GM12892 (cell line): ENCODE data around the gene HIF1A.

Source experiments
- POLR2A ChIP-seq: IDR thresholded peaks from 2 replicates; pipeline ENCODE4 v1.6.1; 2011; ENCODE audit warnings: low read depth, low read length, control low read depth
- POLR2AphosphoS5 ChIP-seq: IDR thresholded peaks from 2 replicates; pipeline ENCODE4 v1.6.1; 2011; ENCODE audit warnings: low read depth, low read length, control low read depth
- TAF1 ChIP-seq: IDR thresholded peaks from 2 replicates; pipeline ENCODE4 v1.6.1; 2011; ENCODE audit warnings: low read depth, mild to moderate bottlenecking, control low read depth, low read length, borderline replicate concordance

DNA sequence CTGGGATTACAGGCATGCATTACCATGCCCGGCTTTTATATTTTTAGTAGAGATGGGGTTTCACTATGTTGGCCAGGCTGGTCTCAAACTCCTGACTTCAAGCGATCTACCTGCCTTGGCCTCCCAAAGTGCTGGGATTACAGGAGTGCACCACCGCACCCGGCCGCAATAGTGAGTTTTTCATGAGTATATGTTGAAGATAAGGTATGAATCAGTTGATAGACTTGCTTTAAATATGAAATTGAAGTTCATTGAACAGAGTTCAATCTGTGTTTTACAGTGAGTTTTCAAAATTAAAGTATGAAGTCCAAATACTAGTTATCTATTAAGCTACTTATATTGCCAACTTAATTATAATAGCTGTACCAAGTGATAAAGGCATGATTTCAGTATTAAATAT is 102.0 kb downstream of the HIF1A start:
- TF ChIP-seq POLR2A (no peak), POLR2AphosphoS5 (no peak), TAF1 (no peak)
